Left kidney (tissue), 2 donors: Measurements from ENCODE around the gene MARCHF3. TPM values are rescaled to one million over a fixed set of nuclear protein-coding genes. Genes with fewer than 3 reads are reported as not detected.
"Not testable (repeated sequence)": the region's sequence is repeated elsewhere in the genome, so short reads cannot be mapped to it uniquely, and the experiment has no call there.

Source experiments
- DNase-seq: peaks from one replicate; pipeline ENCODE4 v3.0.0-alpha.2; 2013
- polyA plus RNA-seq: library from polyadenylated mRNA; unstranded; fragments of 120-200 nt; gene quantifications from one replicate; pipeline ENCODE4 v1.2.1, GENCODE V29; 2013; ENCODE audit not compliant: insufficient read length

Gene MARCHF3
- polyA plus RNA-seq, 1 donor = 8.0 TPM

- no peak for DNase-seq
These were observed 22.7 kb upstream of the MARCHF3 start for GRCh38 chr5:127053049-127053448.

DNA sequence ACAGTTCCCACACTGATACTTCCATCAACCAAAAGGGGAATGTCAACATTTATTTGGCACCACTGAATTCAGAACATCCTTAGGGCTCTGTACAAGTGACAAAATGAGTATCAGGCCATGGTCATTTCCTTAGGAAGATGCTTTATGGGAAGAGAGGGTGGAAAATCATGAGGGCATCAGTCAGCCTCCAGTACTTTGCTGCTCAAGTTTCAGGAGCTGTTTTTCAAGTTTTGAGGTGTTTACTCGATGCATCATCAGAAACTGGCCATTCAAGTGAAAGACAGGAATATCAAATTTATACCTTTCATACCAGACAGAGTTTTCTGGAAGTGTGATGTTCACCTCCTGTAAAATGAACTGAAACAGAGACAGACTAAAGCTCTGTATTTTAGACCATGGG lies 21.2 kb upstream of the MARCHF3 start:
- no peak for DNase-seq

GRCh38 chr5:127046343-127047072 lies 16.1 kb upstream of the MARCHF3 start:
- no peak for DNase-seq

DNA sequence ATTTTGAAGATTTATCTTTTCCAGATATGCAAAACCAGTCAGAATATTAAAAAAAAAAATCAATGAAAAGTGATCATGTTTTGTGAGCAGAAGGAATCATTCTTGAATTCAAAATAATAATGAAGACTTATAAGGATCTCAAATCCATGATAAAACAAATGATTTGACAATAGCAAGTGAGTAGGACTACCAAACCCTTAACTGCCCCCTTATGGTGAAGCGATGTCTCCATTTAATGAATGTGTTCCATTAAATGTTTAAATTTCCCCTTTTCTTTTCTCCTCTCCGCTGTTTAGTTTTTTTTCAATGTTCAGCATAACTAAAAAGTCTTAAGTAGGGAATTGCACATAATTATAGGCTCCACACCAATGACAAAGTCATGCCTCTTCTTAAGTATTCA lies 12.2 kb upstream of the MARCHF3 start:
- DNase-seq = no peak

DNA sequence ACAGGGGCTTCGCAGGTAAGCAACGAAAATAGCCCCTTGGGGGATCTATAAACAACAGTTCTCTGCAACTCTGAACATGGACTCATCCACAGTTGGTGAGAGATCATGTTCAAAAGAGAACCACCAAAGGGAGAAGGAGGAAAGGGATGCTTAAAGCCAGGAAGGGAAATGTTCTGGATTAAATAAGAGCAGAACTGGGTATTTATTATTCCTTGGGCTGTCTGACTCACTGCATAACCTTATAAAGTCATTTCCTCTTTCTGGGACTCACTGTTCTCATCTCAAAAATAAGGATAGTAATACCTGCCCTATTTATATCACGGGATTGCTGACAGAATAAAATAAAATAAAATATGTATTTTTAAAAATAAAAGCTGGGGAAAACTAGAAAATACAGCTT lies 11.2 kb upstream of the MARCHF3 start:
- no peak for DNase-seq

DNA sequence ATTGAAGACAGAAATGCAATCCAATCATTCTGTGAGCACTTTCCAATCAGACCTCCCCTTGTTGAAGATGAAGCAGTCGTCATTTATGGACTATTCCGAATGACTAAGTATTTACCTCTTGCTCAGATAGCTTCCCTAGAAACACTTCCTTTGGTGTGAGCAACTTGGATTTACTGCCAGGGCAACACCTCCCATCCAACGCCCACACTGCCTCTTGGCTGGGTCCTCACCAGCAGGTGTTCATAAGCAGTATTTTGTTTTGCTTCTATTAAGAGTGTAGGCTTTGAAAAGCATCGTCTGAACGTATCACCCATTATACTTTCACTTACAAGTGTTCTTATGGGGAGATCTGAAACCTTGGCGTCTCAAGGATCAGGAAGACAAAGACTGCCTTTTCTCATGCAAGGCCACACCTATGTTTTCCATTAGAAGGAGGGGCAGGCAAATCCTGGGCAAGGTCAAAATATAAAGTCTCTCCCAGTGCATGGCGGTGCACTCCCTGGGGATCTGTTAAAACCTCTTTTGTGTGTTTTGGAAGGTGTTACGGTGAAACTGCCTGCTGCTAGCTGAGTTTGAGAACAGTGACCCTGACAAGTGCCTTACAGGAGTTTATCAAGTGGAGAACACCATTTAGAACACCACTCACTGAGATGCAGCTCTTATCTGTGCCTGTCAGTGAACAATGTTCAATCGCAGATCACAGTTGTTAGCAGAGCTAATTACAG lies 10.6 kb upstream of the MARCHF3 start:
- DNase-seq = no peak

GRCh38 chr5:127038550-127038949 lies 8.2 kb upstream of the MARCHF3 start:
- no peak for DNase-seq

DNA sequence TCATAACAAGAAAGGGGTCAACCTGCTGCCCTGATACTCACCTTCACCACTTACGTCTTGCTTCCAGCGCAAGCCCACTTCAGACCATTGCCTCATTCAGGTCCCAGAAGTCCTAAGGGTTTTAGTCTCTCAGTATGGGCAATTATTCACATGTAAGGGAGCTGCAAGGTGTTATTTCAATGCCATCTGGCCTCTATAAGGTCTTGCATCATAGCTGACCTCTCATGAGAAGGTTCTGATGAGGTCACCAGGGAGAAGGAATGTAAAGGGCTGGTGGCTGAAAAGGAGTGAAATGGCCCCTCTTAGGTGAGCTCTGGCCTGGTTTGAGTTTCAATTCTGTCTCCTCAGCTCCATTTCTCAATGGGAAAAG lies 1.5 kb upstream of the MARCHF3 start:
- DNase-seq = no peak

GRCh38 chr5:127031147-127031862 lies 947 bp upstream of the MARCHF3 start:
- no peak for DNase-seq

GRCh38 chr5:127029581-127030258 lies 638 bp downstream of the MARCHF3 start:
- DNase-seq = peak; percentile 65

DNA sequence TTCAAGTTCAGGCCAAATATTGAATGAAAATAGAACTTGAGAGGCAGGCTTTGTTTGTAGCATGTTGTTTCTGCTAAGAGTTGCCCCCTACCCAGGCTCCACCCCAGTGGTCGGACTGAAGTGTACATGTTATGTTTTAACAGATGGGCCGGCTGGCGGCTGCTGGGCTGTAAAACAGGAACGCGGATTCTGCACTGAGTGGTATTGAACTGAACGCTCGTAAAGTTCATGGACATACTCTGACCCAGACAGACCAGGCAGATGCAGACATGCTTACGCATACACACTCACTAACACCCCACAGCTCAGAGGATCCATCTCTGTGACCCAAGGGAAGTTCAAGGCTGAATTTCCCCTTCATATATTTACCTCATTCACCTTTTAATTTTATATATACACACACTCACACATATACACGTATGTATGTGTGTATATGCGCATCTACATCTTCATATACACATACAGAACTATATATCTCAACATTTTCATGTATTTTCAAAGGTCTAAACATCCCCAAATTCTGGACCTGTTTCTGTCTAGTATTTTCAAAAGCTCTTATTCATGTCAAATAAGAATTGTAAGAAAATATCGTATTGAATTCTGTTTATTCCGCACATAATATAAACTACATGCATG lies 1.4 kb downstream of the MARCHF3 start:
- DNase-seq = no peak

GRCh38 chr5:127027539-127027938 lies 2.8 kb downstream of the MARCHF3 start:
- DNase-seq = no peak

DNA sequence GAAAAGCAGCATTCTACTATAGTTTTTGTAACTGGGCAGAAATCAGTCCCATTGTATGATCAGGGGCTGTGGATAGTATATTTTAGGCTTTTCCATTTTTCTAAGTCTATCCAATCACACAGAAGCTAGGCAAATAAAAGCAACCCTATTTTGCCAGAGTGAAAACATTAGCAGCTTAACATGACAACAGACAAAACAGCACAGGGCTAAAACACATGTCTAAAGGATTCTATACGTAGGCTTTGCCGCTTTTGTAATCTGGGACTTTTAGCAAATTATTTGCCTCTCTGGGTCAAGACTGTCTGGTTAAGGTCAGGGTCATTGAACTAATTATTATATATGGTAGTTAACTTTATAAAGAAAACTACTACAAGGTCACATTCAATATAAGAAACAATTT lies 4.2 kb downstream of the MARCHF3 start:
- no peak for DNase-seq

DNA sequence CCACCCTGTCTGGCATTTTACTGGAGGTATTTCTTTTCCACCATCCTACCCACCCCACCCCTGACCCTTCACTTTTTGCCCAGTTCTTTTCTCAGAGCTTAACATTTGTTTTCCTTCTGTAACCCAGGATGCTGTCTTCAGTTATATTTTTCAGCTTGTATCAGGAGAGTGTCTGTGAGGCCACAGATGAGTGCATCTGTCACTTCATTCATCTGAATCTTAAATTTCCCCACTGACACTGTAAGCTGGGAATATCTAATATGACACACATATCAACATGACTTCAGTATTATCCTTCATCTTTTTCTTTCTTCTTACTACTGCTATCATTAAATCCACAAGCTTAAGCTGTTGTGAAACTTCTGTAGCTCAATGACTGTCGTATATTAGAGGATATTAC lies 4.9 kb downstream of the MARCHF3 start:
- DNase-seq = no peak

- no peak for DNase-seq
These were observed 5.5 kb downstream of the MARCHF3 start for GRCh38 chr5:127024821-127025220.

DNA sequence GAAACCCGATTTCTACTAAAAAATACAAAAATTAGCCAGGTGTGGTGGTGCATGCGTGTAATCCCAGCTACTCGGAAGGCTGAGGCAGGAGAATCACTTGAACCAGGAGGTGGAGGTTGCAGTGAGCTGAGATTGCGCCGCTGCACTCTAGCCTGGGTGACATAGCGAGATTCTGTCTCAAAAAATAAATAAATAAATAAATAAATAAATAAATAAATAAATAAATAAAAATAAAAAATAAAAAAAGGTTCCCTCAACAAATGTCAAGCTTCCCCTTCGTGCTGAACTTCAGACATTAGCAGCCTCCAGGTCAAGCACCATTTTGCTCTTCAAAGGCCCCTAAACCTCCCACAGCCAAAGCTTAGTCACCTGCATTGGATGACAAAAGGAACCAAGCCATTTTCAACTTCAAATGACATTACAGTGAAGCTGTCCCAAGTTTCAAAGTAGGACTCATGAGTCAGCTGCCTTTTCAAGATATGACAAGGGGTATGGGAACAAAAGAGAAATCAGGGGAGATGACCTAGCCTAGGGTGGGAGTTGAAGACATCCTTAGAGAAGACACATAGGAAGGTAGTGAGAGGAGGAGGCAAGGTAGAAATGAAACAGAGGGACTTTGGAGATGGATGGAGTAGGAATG lies 6.7 kb downstream of the MARCHF3 start:
- DNase-seq = not testable (repeated sequence)

DNA sequence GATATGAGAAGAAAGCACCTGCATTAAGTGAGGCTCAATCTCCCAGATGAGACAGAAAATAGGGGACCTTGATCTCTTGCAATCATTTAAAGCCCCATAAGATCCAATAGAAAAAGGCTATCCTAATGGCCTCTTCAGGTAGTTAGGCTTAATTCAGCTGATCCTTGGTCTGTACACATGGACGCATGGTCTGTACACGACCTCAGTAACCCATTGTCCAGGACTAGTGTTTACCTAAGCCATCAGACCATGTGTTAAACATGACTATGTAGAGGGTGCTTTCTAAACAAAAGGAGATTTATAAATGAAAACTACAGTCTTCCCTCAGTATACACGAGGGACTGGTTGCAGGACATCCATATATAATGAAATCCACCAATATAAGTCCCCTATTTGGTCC lies 7.5 kb downstream of the MARCHF3 start:
- DNase-seq = no peak

GRCh38 chr5:127019928-127020327 lies 10.4 kb downstream of the MARCHF3 start:
- DNase-seq = no peak

- not testable (repeated sequence) for DNase-seq
These were observed 13.6 kb downstream of the MARCHF3 start for GRCh38 chr5:127016722-127017121.

DNA sequence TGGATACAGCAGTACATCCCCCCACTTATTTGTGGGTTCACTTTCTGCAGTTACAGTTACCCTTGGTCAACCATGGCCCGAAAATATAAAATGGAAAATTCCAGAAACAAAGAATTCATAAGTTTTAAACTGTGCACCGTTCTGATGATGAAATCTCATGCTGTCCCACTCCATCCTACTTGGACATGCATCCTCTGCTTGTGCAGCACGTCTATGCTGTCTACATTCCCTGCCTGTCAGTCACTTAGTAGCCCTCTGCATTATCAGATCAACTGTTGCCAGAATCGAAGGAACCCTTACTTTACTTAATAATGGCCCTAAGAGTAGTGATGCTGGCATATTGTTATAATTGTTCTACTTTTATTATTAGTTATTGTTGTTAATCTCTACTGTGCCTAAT lies 14.6 kb downstream of the MARCHF3 start:
- no peak for DNase-seq

DNA sequence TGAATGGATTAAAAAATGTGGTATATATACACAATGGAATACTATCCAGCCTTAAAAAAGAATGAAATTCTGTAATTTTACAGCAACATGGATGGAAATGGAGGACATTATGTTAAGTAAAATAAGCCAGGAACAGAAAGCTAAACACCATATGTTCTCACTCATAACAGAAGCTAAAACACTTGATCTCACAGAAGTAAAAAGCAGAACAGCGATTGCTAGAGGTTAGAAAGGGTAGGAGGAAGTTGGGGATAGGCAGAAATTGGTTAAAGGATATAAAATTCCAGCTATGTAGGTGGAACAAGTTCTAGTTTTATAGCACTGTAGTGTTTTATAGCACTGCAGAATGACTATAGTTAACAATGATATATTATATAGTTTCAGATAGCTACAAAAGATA lies 15.8 kb downstream of the MARCHF3 start:
- no peak for DNase-seq

- no peak for DNase-seq
These were observed 17.0 kb downstream of the MARCHF3 start for GRCh38 chr5:127013407-127013806.
